ENCODE results near the gene PCDHA12.
A peak's percentile ranks its signal among the peaks of the same experiment; 100 is the strongest.

Gene PCDHA12

GRCh38 chr5:140923601-140924000 is 48.5 kb downstream of the PCDHA12 start:
- intact Hi-C loops (cut with DNase I; ENCODE audit: low total_unique reads) = no loop called here
- Histone ChIP-seq H3K27ac (no peak overlapping the region), H3K4me1 (peaks cover 0 to 20% (median 12%) of the 10 kb centered on the region in 4 donors), H3K4me3 (no peak overlapping the region), H3K9me3 (no peaks in the 10 kb centered on the region), H3K27me3 (peaks cover 0 to 16% of the 10 kb centered on the region in 2 donors), H3K36me3 (no peaks in the 10 kb centered on the region)
- no peak for TF ChIP-seq CTCF (IDR thresholded peaks at IDR 0.05)
- no peak for DNase-seq

GRCh38 chr5:140925806-140926442 is 50.8 kb downstream of the PCDHA12 start, which contains the start of gene PCDHAC1:
PCDHAC1 (plus strand) TSS chr5:140926299; CDS start chr5:140926893, 594 bp downstream.
- no peaks in the 10 kb centered on the region for H3K36me3 ChIP-seq
- no peak for TF ChIP-seq CTCF (IDR thresholded peaks at IDR 0.05)
- DNase-seq = no peak
- H3K27ac ChIP-seq = no peak within 1 kb of the TSS
- peaks cover 0 to 24% of the 10 kb centered on the region in 2 donors for H3K27me3 ChIP-seq
- intact Hi-C loops (cut with DNase I; ENCODE audit: low total_unique reads) = no loop called here
- peak within 1 kb of the TSS; percentile 49 for H3K4me3 ChIP-seq
- peaks cover 0 to 20% (median 12%) of the 10 kb centered on the region in 4 donors for H3K4me1 ChIP-seq
- H3K9me3 ChIP-seq = no peaks in the 10 kb centered on the region

GRCh38 chr5:140926443-140927227 is 51.5 kb downstream of the PCDHA12 start:
- TF ChIP-seq CTCF (IDR thresholded peaks at IDR 0.05) = peak; percentile 43 to 57
- Histone ChIP-seq H3K36me3 (no peaks in the 10 kb centered on the region), H3K4me3 (peak overlapping the region; percentile 49), H3K27ac (no peak overlapping the region), H3K27me3 (peaks cover 0 to 24% of the 10 kb centered on the region in 2 donors), H3K9me3 (no peaks in the 10 kb centered on the region), H3K4me1 (peaks cover 0 to 20% (median 12%) of the 10 kb centered on the region in 4 donors)
- peak; percentile 72 to 74 for DNase-seq
- intact Hi-C loops (cut with DNase I; ENCODE audit: low total_unique reads) = no loop called here

GRCh38 chr5:140927228-140927573 is 52.1 kb downstream of the PCDHA12 start:
- peaks cover 0 to 24% of the 10 kb centered on the region in 2 donors for H3K27me3 ChIP-seq
- H3K9me3 ChIP-seq = no peaks in the 10 kb centered on the region
- no peak for DNase-seq
- no peak overlapping the region for H3K27ac ChIP-seq
- no peaks in the 10 kb centered on the region for H3K36me3 ChIP-seq
- intact Hi-C loops (cut with DNase I; ENCODE audit: low total_unique reads) = no loop called here
- peaks cover 0 to 20% (median 12%) of the 10 kb centered on the region in 4 donors for H3K4me1 ChIP-seq
- peak overlapping the region; percentile 49 for H3K4me3 ChIP-seq
- no peak for TF ChIP-seq CTCF (IDR thresholded peaks at IDR 0.05)

Data from tibial artery (tissue), 4 donors.